ENCODE data around the gene PPFIBP2.

Gene PPFIBP2

GRCh38 chr11:7605186-7605943, 91.6 kb downstream of the PPFIBP2 start:
- no peak for DNase-seq

- no peak for DNase-seq
These were observed 92.7 kb downstream of the PPFIBP2 start for GRCh38 chr11:7606496-7606895.

GRCh38 chr11:7609015-7609414, 95.2 kb downstream of the PPFIBP2 start:
- no peak for DNase-seq

- DNase-seq, result no peak
These were observed 95.7 kb downstream of the PPFIBP2 start for GRCh38 chr11:7609521-7609920.

- no peak for DNase-seq
These were observed 96.6 kb downstream of the PPFIBP2 start for GRCh38 chr11:7610393-7610792.

- no peak for DNase-seq
These were observed 97.6 kb downstream of the PPFIBP2 start for GRCh38 chr11:7611411-7611810.

GRCh38 chr11:7612056-7612660, 98.4 kb downstream of the PPFIBP2 start:
- DNase-seq, result no peak

GRCh38 chr11:7612661-7613393, 99.0 kb downstream of the PPFIBP2 start:
- no peak for DNase-seq

GRCh38 chr11:7613394-7613720, 99.6 kb downstream of the PPFIBP2 start:
- DNase-seq, result no peak

- DNase-seq, result no peak
These were observed 100.9 kb downstream of the PPFIBP2 start for GRCh38 chr11:7614656-7615055.

GRCh38 chr11:7617032-7617431, 103.2 kb downstream of the PPFIBP2 start:
- DNase-seq, result no peak

- DNase-seq, result no peak
These were observed 105.5 kb downstream of the PPFIBP2 start for GRCh38 chr11:7619322-7619721.

GRCh38 chr11:7621090-7621489, 107.3 kb downstream of the PPFIBP2 start:
- DNase-seq, result no peak

GRCh38 chr11:7621554-7621953, 107.8 kb downstream of the PPFIBP2 start:
- no peak for DNase-seq

GRCh38 chr11:7622721-7623120, 108.9 kb downstream of the PPFIBP2 start:
- no peak for DNase-seq

GRCh38 chr11:7628660-7629059, 114.9 kb downstream of the PPFIBP2 start:
- DNase-seq, result no peak

- no peak for DNase-seq
These were observed 116.2 kb downstream of the PPFIBP2 start for GRCh38 chr11:7630002-7630401.

- no peak for DNase-seq
These were observed 118.4 kb downstream of the PPFIBP2 start for GRCh38 chr11:7632211-7632610.

- no peak for DNase-seq
These were observed 121.3 kb downstream of the PPFIBP2 start for GRCh38 chr11:7635137-7635536.

GRCh38 chr11:7635708-7636107, 121.9 kb downstream of the PPFIBP2 start:
- DNase-seq, result no peak

- no peak for DNase-seq
These were observed 122.6 kb downstream of the PPFIBP2 start for GRCh38 chr11:7636350-7636749.

- no peak for DNase-seq
These were observed 123.8 kb downstream of the PPFIBP2 start for GRCh38 chr11:7637447-7638157.

Data from RPMI8226 (cell line).